Neuron (in vitro differentiated cells): Measurements from ENCODE around the gene ANKMY1.
"Not testable (repeated sequence)": the region's sequence is repeated elsewhere in the genome, so short reads cannot be mapped to it uniquely, and the experiment has no call there.

Experiments
- H2AFZ ChIP-seq: one replicate; pipeline ENCODE4 v1.6.1; 2013; ENCODE audit warnings: low read depth, mild to moderate bottlenecking, inconsistent platforms, low read length, moderate library complexity
- H3K27me3 ChIP-seq: one replicate; pipeline ENCODE4 v1.6.1; 2013; ENCODE audit warnings: low read length; ENCODE audit not compliant: insufficient read depth
- H3K36me3 ChIP-seq: one replicate; pipeline ENCODE4 v1.6.1; 2013; ENCODE audit warnings: low read length; ENCODE audit not compliant: insufficient read depth
- H3K4me1 ChIP-seq: one replicate; pipeline ENCODE4 v1.6.1; 2013; ENCODE audit warnings: low read length; ENCODE audit not compliant: insufficient read depth
- H3K4me3 ChIP-seq: 2 replicates; pipeline ENCODE4 v1.5.1; 2013; ENCODE audit warnings: mild to moderate bottlenecking, low read length, moderate library complexity
- H3K9me3 ChIP-seq: one replicate; pipeline ENCODE4 v1.6.1; 2013; ENCODE audit warnings: low read length

ANKMY1 gene

GRCh38 chr2:240565333-240566202 lies 7.8 kb upstream of the ANKMY1 start:
- Histone ChIP-seq H3K4me1 (peaks cover 34% of the 10 kb centered on the region), H3K4me3 (no peak overlapping the region), H3K27me3 (no peaks in the 10 kb centered on the region), H2AFZ (no peak overlapping the region), H3K36me3 (no peaks in the 10 kb centered on the region), H3K9me3 (no peaks in the 10 kb centered on the region)

GRCh38 chr2:240564561-240565332 lies 7.0 kb upstream of the ANKMY1 start:
- H3K4me3 ChIP-seq, result no peak overlapping the region
- H3K36me3 ChIP-seq, result no peaks in the 10 kb centered on the region
- no peak overlapping the region for H2AFZ ChIP-seq
- peaks cover 38% of the 10 kb centered on the region for H3K4me1 ChIP-seq
- H3K27me3 ChIP-seq, result no peaks in the 10 kb centered on the region
- H3K9me3 ChIP-seq, result no peaks in the 10 kb centered on the region

- no peak overlapping the region for H2AFZ ChIP-seq
- no peaks in the 10 kb centered on the region for H3K27me3 ChIP-seq
- no peaks in the 10 kb centered on the region for H3K9me3 ChIP-seq
- H3K4me1 ChIP-seq, result peaks cover 38% of the 10 kb centered on the region
- no peak overlapping the region for H3K4me3 ChIP-seq
- H3K36me3 ChIP-seq, result no peaks in the 10 kb centered on the region
Observed at GRCh38 chr2:240563951-240564560, 6.3 kb upstream of the ANKMY1 start.

- not testable (repeated sequence) for H3K9me3 ChIP-seq, H3K27me3 ChIP-seq, H3K4me3 ChIP-seq, H3K36me3 ChIP-seq, H2AFZ ChIP-seq
- H3K4me1 ChIP-seq, result peaks cover 35% of the 10 kb centered on the region
Observed at GRCh38 chr2:240563231-240563630, 5.4 kb upstream of the ANKMY1 start.

GRCh38 chr2:240561325-240561971 lies 3.7 kb upstream of the ANKMY1 start:
- H2AFZ ChIP-seq, result peak overlapping the region; percentile 88
- H3K9me3 ChIP-seq, result no peaks in the 10 kb centered on the region
- H3K4me1 ChIP-seq, result peaks cover 20% of the 10 kb centered on the region
- H3K36me3 ChIP-seq, result no peaks in the 10 kb centered on the region
- peak overlapping the region; percentile 66 for H3K4me3 ChIP-seq
- H3K27me3 ChIP-seq, result no peaks in the 10 kb centered on the region

GRCh38 chr2:240560480-240561324 lies 2.9 kb upstream of the ANKMY1 start:
- H3K36me3 ChIP-seq, result no peaks in the 10 kb centered on the region
- H2AFZ ChIP-seq, result peak overlapping the region; percentile 88
- peaks cover 2% of the 10 kb centered on the region for H3K9me3 ChIP-seq
- no peaks in the 10 kb centered on the region for H3K27me3 ChIP-seq
- peaks cover 15% of the 10 kb centered on the region for H3K4me1 ChIP-seq
- peak overlapping the region; percentile 66 for H3K4me3 ChIP-seq

GRCh38 chr2:240560084-240560479 lies 2.3 kb upstream of the ANKMY1 start, which contains the start of gene DUSP28:
Gene DUSP28, plus strand, starts transcription at chr2:240560357. Its CDS starts 328 bp downstream, at chr2:240560685.
- H3K4me3 ChIP-seq, result peak within 1 kb of the TSS; percentile 66
- peaks cover 15% of the 10 kb centered on the region for H3K4me1 ChIP-seq
- no peaks in the 10 kb centered on the region for H3K36me3 ChIP-seq
- H2AFZ ChIP-seq, result peak within 1 kb of the TSS; percentile 88
- no peaks in the 10 kb centered on the region for H3K27me3 ChIP-seq
- H3K9me3 ChIP-seq, result peaks cover 3% of the 10 kb centered on the region

- H3K36me3 ChIP-seq, result peaks cover 6% of the 10 kb centered on the region
- H2AFZ ChIP-seq, result no peak overlapping the region
- H3K9me3 ChIP-seq, result peaks cover 3% of the 10 kb centered on the region
- H3K27me3 ChIP-seq, result no peaks in the 10 kb centered on the region
- peaks cover 15% of the 10 kb centered on the region for H3K4me1 ChIP-seq
- H3K4me3 ChIP-seq, result no peak overlapping the region
Observed at GRCh38 chr2:240559286-240559685, 1.5 kb upstream of the ANKMY1 start.

GRCh38 chr2:240558236-240558761 lies 511 bp upstream of the ANKMY1 start:
- peaks cover 15% of the 10 kb centered on the region for H3K4me1 ChIP-seq
- no peak overlapping the region for H3K4me3 ChIP-seq
- peaks cover 3% of the 10 kb centered on the region for H3K9me3 ChIP-seq
- no peaks in the 10 kb centered on the region for H3K27me3 ChIP-seq
- H3K36me3 ChIP-seq, result peaks cover 13% of the 10 kb centered on the region
- H2AFZ ChIP-seq, result no peak overlapping the region

GRCh38 chr2:240557101-240557751 lies 562 bp downstream of the ANKMY1 start:
- Histone ChIP-seq H3K36me3 (peaks cover 23% of the 10 kb centered on the region), H3K27me3 (no peaks in the 10 kb centered on the region), H3K9me3 (peaks cover 9% of the 10 kb centered on the region), H2AFZ (no peak overlapping the region), H3K4me3 (no peak overlapping the region), H3K4me1 (peaks cover 15% of the 10 kb centered on the region)

- peaks cover 23% of the 10 kb centered on the region for H3K36me3 ChIP-seq
- peaks cover 13% of the 10 kb centered on the region for H3K9me3 ChIP-seq
Observed at GRCh38 chr2:240556553-240557100, 1.2 kb downstream of the ANKMY1 start.

More at GRCh38 chr2:240556553-240557100, 1.2 kb downstream of the ANKMY1 start:
- Histone ChIP-seq H2AFZ (no peak overlapping the region), H3K4me1 (peaks cover 12% of the 10 kb centered on the region), H3K4me3 (no peak overlapping the region), H3K27me3 (no peaks in the 10 kb centered on the region)
